Lower leg skin (tissue), 3 donors: Measurements from ENCODE around the gene PTPN7.

ENCODE experiments used
- POLR2A ChIP-seq, 2 donors: fragments of 450-650 bp; IDR thresholded peaks; one replicate each; pipeline ENCODE4 v1.6.1; 2016 to 2017; ENCODE audit warnings: antibody characterized with exemption in 2 of 2, mild to moderate bottlenecking in 1 of 2, moderate library complexity in 1 of 2
- TF ChIP-seq, protein P1 (sequence below), 3 donors: fragments of 450-650 bp; IDR thresholded peaks; one replicate each; pipeline ENCODE4 v1.5.1; 2016; ENCODE audit warnings: antibody characterized with exemption in 3 of 3, mild to moderate bottlenecking in 3 of 3, moderate library complexity in 2 of 3

- TF ChIP-seq POLR2A (IDR thresholded peaks at IDR 0.05) = no peak
- TF ChIP-seq, protein P1, sequence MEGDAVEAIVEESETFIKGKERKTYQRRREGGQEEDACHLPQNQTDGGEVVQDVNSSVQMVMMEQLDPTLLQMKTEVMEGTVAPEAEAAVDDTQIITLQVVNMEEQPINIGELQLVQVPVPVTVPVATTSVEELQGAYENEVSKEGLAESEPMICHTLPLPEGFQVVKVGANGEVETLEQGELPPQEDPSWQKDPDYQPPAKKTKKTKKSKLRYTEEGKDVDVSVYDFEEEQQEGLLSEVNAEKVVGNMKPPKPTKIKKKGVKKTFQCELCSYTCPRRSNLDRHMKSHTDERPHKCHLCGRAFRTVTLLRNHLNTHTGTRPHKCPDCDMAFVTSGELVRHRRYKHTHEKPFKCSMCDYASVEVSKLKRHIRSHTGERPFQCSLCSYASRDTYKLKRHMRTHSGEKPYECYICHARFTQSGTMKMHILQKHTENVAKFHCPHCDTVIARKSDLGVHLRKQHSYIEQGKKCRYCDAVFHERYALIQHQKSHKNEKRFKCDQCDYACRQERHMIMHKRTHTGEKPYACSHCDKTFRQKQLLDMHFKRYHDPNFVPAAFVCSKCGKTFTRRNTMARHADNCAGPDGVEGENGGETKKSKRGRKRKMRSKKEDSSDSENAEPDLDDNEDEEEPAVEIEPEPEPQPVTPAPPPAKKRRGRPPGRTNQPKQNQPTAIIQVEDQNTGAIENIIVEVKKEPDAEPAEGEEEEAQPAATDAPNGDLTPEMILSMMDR (IDR thresholded peaks at IDR 0.05) = no peak
These were observed 1.4 kb downstream of the PTPN7 start for GRCh38 chr1:202158810-202159533.
